Activated CD8-positive, alpha-beta memory T cell treated with anti-CD3 and anti-CD28 coated beads for 4 hours (primary cell): ENCODE measurements around the gene TTLL11.

ENCODE experiments used
- DNase-seq, 2 donors: peaks; one replicate each; pipeline ENCODE4 v3.0.0-alpha.2; 2020; ENCODE audit warnings: low read depth in 2 of 2

TTLL11 gene

GRCh38 chr9:121972501-121972981, 120.6 kb downstream of the TTLL11 start:
- no peak for DNase-seq

- DNase-seq = no peak
Measured at GRCh38 chr9:121968056-121968455, 125.1 kb downstream of the TTLL11 start.

GRCh38 chr9:121966706-121967105, 126.4 kb downstream of the TTLL11 start:
- no peak for DNase-seq

DNA sequence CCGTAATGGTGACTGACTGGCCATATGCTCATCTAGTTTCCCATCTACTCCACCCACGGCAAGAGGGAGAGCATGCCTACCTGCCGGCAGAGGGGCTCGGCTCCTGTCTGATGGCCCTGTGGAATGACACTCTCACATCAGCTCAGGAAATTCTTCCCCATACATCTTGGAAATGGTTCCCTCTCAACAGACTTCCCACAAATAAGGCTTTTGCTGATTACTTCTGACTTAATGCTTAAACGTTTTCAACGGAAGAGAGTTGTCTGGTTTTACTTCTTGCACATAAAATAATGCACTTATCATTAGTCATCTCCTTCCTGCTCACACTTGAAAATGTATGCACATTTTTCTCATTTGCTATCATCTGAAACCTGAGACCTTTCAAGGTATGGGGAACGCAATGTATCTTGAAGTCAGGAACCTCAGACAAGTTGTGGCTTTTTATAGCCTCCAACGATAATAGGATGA, 129.5 kb downstream of the TTLL11 start:
- no peak for DNase-seq

DNA sequence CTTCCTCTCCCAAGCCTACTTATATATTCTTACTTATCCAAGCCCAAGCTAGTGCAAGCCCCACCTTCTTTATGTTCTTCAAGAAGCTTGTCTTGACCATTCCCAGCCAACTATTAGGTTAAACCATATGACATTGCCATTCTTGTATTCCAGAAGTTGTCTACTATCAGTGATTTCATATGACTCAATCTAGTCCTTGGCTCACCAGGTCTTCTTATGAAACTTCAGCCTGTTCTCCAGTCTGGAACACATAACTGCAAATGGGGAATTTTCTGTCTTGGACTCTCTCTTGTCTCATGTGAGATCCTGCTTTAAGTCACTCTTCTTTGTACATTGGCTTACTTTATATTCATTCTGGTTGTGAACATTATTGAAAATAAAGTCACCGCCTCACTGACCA, 130.7 kb downstream of the TTLL11 start:
- DNase-seq = no peak

GRCh38 chr9:121960665-121961064, 132.4 kb downstream of the TTLL11 start:
- DNase-seq = no peak

DNA sequence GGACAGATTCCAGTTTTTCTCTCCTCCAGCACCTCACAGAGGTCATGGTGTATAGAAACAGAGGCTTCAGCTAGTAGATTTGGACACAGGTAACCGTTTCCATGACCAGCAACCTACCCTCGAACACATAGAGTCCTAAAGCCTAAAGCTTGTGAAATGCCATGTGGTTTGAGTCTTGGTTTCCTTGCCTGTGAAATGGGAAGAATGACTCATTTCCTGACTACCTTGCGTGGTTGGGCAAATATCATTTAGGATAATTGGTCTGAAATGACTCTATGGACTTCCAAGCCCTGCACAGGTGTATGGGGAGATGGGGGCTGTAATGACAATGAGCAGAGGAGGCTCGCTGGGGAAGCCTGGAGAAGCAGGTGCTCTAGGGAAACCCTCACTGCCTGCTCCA, 134.6 kb downstream of the TTLL11 start:
- DNase-seq = no peak

DNA sequence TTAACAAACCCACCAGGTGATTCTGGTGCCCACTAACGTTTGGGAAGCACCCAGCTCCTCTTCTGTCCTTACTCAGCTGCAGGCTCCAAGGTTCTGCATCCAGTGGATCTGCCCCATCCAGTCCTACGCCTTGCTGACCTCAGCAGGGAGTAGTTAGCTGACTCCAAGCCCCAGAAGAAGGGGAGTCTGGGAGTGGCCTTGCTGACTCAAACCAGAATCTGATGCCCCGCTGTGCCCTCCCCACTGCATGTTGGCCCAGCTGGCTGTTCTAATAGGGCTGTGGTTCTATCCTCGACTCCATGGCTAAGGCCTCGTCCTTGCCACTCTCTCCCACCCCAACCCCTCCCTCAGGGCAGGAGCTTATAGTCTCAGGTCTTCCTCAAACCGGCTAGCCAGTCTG, 136.3 kb downstream of the TTLL11 start:
- no peak for DNase-seq

DNA sequence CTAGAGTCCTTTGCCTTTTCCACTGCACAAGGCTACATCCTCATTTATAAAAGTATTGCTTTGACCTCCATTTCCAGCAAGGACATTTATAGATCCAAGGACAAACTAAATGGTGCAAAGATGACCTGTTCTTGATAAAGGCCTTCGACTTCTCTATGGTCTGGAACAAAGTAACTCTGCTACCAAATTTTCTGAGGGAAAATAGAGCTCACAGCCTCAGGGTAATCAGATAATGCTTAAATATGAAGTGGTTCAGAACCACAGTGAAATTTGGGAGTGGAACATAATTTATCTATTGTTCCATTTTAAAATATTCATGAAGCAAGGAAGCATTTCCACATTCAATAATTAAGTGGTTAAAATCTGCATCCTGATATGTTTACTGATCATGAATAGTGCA, 137.5 kb downstream of the TTLL11 start:
- no peak for DNase-seq

GRCh38 chr9:121954477-121955140, 138.5 kb downstream of the TTLL11 start:
- no peak for DNase-seq

GRCh38 chr9:121952611-121953010, 140.5 kb downstream of the TTLL11 start:
- DNase-seq = no peak

GRCh38 chr9:121950866-121951265, 142.2 kb downstream of the TTLL11 start:
- DNase-seq = no peak

DNA sequence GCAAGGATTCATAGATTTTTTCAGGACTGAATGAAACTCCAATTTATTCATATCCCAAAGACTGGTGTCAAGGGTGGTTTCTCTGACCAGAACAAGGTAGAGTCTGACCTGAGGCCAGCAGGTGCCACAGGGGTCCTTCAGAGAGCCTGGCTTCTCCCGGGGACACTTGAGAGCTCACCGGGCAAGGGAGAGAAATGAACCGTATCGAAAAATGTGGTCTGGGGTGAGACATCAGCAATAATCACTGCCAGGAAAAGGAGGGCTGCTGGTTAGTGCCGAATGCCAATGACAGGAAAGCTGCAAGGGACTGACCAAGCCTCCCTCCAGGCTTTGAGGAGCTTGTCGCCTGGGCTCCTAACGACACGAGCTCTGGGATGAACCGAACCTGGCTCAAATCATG, 142.7 kb downstream of the TTLL11 start:
- DNase-seq = no peak

DNA sequence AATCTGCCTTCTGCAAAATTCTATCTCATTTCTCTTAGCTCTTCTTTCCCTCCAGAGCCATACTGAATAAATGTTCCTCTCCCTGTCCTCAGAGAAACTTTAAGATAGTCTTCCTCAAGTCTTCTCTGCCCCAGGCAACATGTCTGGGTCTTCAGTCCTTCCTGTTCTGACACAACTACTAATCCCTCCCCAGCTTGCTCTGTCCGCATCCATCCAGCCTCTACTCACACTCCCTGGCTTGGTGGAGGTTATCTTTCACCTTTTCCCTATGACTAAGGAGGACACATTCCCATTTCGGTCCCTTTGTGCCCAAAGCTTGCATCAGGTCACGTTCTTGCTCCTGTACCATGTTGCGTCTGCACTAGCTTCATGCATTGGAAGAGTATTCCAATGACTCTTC, 143.3 kb downstream of the TTLL11 start:
- no peak for DNase-seq

DNA sequence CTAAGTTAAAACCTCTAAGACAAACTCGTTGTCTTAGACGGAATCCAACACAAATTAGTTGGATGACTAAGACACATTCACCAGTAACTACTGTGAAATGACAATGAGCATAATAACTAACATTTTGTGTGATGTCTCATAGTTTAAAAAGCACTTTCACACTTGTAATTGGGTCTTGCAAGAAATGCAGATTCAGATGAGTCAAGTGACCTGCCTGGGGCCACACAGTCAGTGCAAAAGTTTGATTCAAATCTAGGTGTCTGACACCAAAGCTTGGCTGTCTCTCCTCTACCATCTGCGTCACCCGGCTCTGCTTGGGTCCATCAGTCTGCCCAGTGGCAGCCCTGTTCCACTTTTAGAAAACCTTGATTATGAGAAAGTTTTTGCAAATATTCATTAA, 143.7 kb downstream of the TTLL11 start:
- no peak for DNase-seq

GRCh38 chr9:121947775-121948174, 145.3 kb downstream of the TTLL11 start:
- no peak for DNase-seq

DNA sequence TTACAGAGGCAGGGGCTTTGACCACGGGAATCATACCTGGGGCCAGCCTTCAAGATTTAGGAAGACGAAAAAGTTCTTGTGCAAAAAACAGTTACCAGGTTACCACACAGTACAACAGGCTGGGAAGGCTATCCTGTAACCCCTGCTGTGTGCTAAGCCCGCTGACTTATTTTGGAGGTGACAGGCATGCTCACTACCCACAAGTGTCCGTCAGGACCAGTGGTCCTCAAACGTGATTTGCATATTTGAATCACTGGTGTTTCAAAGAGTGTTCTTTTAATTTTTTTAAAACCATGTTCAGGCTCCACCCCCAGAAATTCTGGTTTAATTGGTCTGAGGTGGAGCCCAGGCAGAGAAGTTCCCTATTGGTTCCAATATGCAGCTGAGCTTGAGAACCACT, 146.6 kb downstream of the TTLL11 start:
- DNase-seq = no peak

DNA sequence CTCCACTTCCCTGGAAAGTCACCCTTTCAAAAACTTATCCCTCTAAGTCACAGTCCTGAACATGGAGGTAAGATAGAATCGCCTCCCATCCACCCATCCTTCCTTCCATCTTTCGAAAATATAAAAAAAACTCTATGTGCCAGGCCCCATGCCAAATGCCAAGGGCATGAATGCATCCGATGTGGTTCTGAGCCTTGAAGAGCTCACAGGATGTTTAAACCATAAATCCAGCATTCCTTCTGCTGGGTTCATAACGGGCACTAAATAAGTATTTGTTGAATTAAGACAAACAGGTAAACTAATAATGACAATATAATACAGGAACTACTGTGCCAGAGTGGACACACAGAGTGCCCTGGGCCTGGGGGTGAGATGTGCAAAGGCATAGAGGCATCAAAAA, 147.3 kb downstream of the TTLL11 start:
- no peak for DNase-seq

DNA sequence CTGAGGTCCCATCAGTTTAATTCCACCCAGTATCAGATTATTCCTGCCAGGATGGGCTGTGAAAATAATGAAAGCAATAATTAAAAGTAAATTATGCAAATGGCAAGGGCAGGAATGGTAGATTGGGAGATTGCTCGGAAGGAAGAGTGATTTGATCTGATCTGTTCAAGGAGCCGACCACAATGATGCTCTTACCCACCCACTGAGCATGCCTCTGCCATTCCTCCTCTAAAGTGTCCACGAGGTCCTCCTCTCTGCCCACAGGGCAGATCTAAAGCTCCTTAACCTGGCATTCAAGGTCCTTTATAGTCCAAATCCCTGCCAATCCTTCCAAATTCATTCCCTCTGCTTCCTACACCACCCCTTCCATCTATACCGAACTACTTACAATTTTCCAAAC, 147.8 kb downstream of the TTLL11 start:
- no peak for DNase-seq

DNA sequence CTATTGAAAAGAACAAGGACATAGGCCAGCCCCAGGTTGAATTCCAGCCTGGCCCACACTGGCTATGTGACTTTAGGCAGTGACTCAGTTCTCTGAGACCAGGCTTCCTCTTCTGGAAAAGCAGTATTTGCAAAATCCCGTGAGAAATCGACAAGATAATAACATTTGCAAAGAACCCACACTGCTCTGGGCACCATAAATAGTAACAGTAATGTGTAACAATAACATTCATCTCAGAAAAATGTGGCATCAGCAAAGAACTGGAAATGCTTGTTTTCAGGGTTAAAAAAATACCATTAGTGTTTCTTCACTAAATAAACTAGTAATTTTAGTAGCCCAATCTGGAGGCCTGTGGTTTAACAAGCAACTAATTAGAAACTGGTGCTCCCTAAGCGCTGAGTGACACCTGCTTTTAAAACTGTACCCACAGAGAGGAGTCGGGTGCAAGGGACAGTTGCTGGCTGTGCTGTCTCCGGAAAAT, 148.4 kb downstream of the TTLL11 start:
- no peak for DNase-seq

DNA sequence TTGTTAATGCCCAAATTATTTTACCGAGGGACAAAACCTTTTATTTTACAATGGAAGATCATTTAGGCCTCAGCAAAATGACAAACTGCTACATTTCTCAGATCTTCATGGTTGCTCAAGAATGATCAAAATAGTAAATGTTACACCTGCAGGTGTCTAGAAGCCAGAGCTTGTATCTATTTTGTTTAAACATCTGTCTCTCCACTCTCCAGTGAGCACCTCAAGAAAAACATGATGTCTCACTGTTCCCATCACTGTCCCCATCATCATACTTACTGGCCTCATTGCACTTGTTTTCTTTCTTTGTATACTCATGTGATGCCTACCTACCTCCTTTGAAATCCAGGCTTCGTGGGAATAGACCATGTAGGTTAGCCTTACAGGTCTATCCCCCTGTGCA, 149.6 kb downstream of the TTLL11 start:
- no peak for DNase-seq

GRCh38 chr9:121942866-121943382, 150.2 kb downstream of the TTLL11 start:
- DNase-seq = no peak

- DNase-seq = no peak
Measured at GRCh38 chr9:121942313-121942712, 150.8 kb downstream of the TTLL11 start.

DNA sequence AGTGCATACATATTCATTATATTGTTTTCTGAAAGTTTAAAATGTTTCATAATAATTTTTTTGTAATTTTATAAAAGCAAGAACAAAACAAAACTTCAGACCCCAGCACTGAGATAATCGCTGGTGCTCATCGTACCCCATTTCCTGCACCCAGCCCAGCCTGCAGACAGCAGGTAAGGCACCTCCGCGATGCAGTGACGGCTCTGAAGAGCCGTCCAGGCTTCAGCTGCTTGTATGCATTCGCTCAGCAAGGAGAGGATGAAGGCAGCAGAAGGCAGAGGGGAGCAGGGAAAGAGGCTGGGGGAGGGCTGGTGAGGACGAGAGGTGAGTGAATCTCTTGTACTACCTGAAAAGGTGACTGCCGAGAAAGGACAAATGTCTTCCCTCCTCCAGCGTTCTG, 153.5 kb downstream of the TTLL11 start:
- no peak for DNase-seq
